H9 (cell line): ENCODE measurements around the gene CDK5R1. TPM values are rescaled to one million over a fixed set of nuclear protein-coding genes. Genes with fewer than 3 reads are reported as not detected.

Experiments
- DNase-seq: peaks from one replicate; pipeline ENCODE4 v3.0.0-alpha.2; 2017
- H2AFZ ChIP-seq: one replicate; pipeline ENCODE4 v1.6.1; 2013; ENCODE audit warnings: mild to moderate bottlenecking, low read length, control low read depth, moderate library complexity
- H2AK5ac ChIP-seq: 2 replicates; pipeline ENCODE4 v1.6.1; 2013; ENCODE audit warnings: low read length, control low read depth, mixed read lengths; ENCODE audit not compliant: insufficient read length
- H2BK120ac ChIP-seq: one replicate; pipeline ENCODE4 v1.6.1; 2013; ENCODE audit warnings: low read depth, mild to moderate bottlenecking, low read length, control low read depth, inconsistent platforms; ENCODE audit not compliant: poor library complexity, severe bottlenecking
- H2BK12ac ChIP-seq: 2 replicates; pipeline ENCODE4 v1.6.1; 2013; ENCODE audit warnings: low read length, control low read depth, mixed read lengths, low read depth; ENCODE audit not compliant: insufficient read length
- H2BK15ac ChIP-seq: 2 replicates; pipeline ENCODE4 v1.6.1; 2013; ENCODE audit warnings: low read depth, low read length, control low read depth
- H2BK20ac ChIP-seq: one replicate; pipeline ENCODE4 v1.6.1; 2013; ENCODE audit warnings: low read depth, mild to moderate bottlenecking, low read length, control low read depth, inconsistent platforms; ENCODE audit not compliant: poor library complexity, severe bottlenecking
- H2BK5ac ChIP-seq: 2 replicates; pipeline ENCODE4 v1.6.1; 2013; ENCODE audit warnings: low read length, control low read depth, mixed read lengths; ENCODE audit not compliant: insufficient read length
- H3K14ac ChIP-seq: 2 replicates; pipeline ENCODE4 v1.6.1; 2013; ENCODE audit warnings: low read length, control low read depth; ENCODE audit not compliant: insufficient read depth
- H3K18ac ChIP-seq: 2 replicates; pipeline ENCODE4 v1.6.1; 2013; ENCODE audit warnings: low read depth, mild to moderate bottlenecking, mixed read lengths, low read length, control low read depth; ENCODE audit not compliant: insufficient read length
- H3K23ac ChIP-seq: 2 replicates; pipeline ENCODE4 v1.6.1; 2013; ENCODE audit warnings: low read length, control low read depth, mixed read lengths, low read depth; ENCODE audit not compliant: insufficient read length
- H3K23me2 ChIP-seq: 2 replicates; pipeline ENCODE4 v1.6.1; 2013; ENCODE audit warnings: low read depth, mild to moderate bottlenecking, mixed read lengths, low read length, control low read depth; ENCODE audit not compliant: insufficient read length, poor library complexity, severe bottlenecking
- H3K27ac ChIP-seq: 2 replicates; pipeline ENCODE4 v1.5.1; 2013; ENCODE audit warnings: low read length, control low read depth, mixed read lengths, low read depth; ENCODE audit not compliant: insufficient read length
- H3K27me3 ChIP-seq: 2 replicates; pipeline ENCODE4 v1.6.1; 2013; ENCODE audit warnings: low read length, control low read depth, inconsistent platforms; ENCODE audit not compliant: insufficient read depth
- H3K4ac ChIP-seq: 2 replicates; pipeline ENCODE4 v1.6.1; 2013; ENCODE audit warnings: low read depth, mild to moderate bottlenecking, control low read depth, inconsistent platforms, low read length, moderate library complexity
- H3K4me1 ChIP-seq: 2 replicates; pipeline ENCODE4 v1.6.1; 2013; ENCODE audit warnings: low read length, control low read depth, inconsistent platforms; ENCODE audit not compliant: insufficient read depth
- H3K4me2 ChIP-seq: 2 replicates; pipeline ENCODE4 v1.6.1; 2013; ENCODE audit warnings: low read length, control low read depth, mixed read lengths; ENCODE audit not compliant: insufficient read length, insufficient read depth
- H3K56ac ChIP-seq: 2 replicates; pipeline ENCODE4 v1.6.1; 2013; ENCODE audit warnings: low read depth, mild to moderate bottlenecking, mixed read lengths, low read length, control low read depth; ENCODE audit not compliant: insufficient read length
- H3K79me1 ChIP-seq: 2 replicates; pipeline ENCODE4 v1.6.1; 2013; ENCODE audit warnings: low read depth, mild to moderate bottlenecking, moderate library complexity, low read length, control low read depth, inconsistent platforms; ENCODE audit not compliant: insufficient read depth, poor library complexity, severe bottlenecking
- H3K79me2 ChIP-seq: 2 replicates; pipeline ENCODE4 v1.6.1; 2013; ENCODE audit warnings: low read length, control low read depth, inconsistent platforms; ENCODE audit not compliant: insufficient read depth
- H3K9ac ChIP-seq: 2 replicates; pipeline ENCODE4 v1.6.1; 2013; ENCODE audit warnings: low read length, control low read depth, mixed read lengths; ENCODE audit not compliant: insufficient read length; ENCODE audit errors: extremely low read depth
- H3K9me3 ChIP-seq: one replicate; pipeline ENCODE4 v1.6.1; 2013; ENCODE audit warnings: low read depth, low read length, inconsistent platforms; ENCODE audit not compliant: control insufficient read depth
- H3T11ph ChIP-seq: one replicate; pipeline ENCODE4 v1.6.1; 2013; ENCODE audit warnings: mild to moderate bottlenecking, low read length, control low read depth, inconsistent platforms
- H4K20me1 ChIP-seq: one replicate; pipeline ENCODE4 v1.6.1; 2013; ENCODE audit not compliant: control insufficient read depth, insufficient read length, insufficient read depth
- H4K5ac ChIP-seq: 2 replicates; pipeline ENCODE4 v1.6.1; 2013; ENCODE audit warnings: low read depth, mild to moderate bottlenecking, mixed read lengths, low read length, control low read depth; ENCODE audit not compliant: insufficient read length
- H4K8ac ChIP-seq: replicated peaks from 2 replicates; pipeline ENCODE4 v1.6.1; 2013; ENCODE audit warnings: low read length, control low read depth, mixed read lengths, low read depth; ENCODE audit not compliant: insufficient read length
- H4K91ac ChIP-seq: 2 replicates; pipeline ENCODE4 v1.6.1; 2013; ENCODE audit warnings: low read depth, mild to moderate bottlenecking, moderate library complexity, mixed read lengths, low read length, control low read depth; ENCODE audit not compliant: insufficient read length
- H3K27ac Mint-ChIP-seq, 3 experiments: 2 replicates in 2 of 3; 3 replicates in 1 of 3; pipeline ENCODE4 v1.8.0; 2020 to 2021; ENCODE audit warnings: mixed read lengths in 3 of 3, mild to moderate bottlenecking in 1 of 3, moderate library complexity in 1 of 3
- H3K27me3 Mint-ChIP-seq: 2 replicates; pipeline ENCODE4 v1.8.0; 2021; ENCODE audit warnings: low read depth, mild to moderate bottlenecking, moderate library complexity, mixed read lengths
- H3K36me3 Mint-ChIP-seq, 3 experiments: 2 replicates in 2 of 3; 3 replicates in 1 of 3; pipeline ENCODE4 v1.8.0; 2020 to 2021; ENCODE audit warnings: low read depth in 3 of 3, mixed read lengths in 3 of 3; ENCODE audit not compliant: insufficient read depth in 1 of 3
- H3K4me1 Mint-ChIP-seq, 2 experiments: 2 replicates each; pipeline ENCODE4 v1.8.0; 2020; ENCODE audit warnings: mixed read lengths in 2 of 2
- H3K4me3 Mint-ChIP-seq, 2 experiments: 2 replicates in 1 of 2; 3 replicates in 1 of 2; pipeline ENCODE4 v1.8.0; 2020 to 2021; ENCODE audit warnings: mild to moderate bottlenecking in 2 of 2, mixed read lengths in 2 of 2, moderate library complexity in 1 of 2
- H3K9me3 Mint-ChIP-seq, 2 experiments: 2 replicates in 1 of 2; 3 replicates in 1 of 2; pipeline ENCODE4 v1.8.0; 2020; ENCODE audit warnings: mild to moderate bottlenecking in 2 of 2, mixed read lengths in 2 of 2, moderate library complexity in 1 of 2
- CTCF ChIP-seq: fragments of 200-600 bp; sonication (generic); conservative IDR thresholded peaks from 3 replicates; pipeline ENCODE4 v1.8.0; 2021; ENCODE audit warnings: antibody characterized with exemption, mild to moderate bottlenecking
- WGBS: extraction: QIAGEN DNeasy Blood & Tissue Kit; methylation state at CpG from one replicate; pipeline ENCODE4 v1.1.7; 2013; ENCODE audit warnings: missing lambda C conversion rate, low lambda C conversion rate, mixed read lengths; ENCODE audit not compliant: insufficient read length; ENCODE audit errors: extremely low coverage; 5-methylcytosine and 5-hydroxymethylcytosine counted together
- total RNA-seq: library from RNA; stranded (reverse); gene quantifications from 2 replicates; pipeline ENCODE4 v1.2.1, GENCODE V29; 2021

CDK5R1 gene
- total RNA-seq, 1 experiment from 2014 or later, result 11.4 TPM

DNA sequence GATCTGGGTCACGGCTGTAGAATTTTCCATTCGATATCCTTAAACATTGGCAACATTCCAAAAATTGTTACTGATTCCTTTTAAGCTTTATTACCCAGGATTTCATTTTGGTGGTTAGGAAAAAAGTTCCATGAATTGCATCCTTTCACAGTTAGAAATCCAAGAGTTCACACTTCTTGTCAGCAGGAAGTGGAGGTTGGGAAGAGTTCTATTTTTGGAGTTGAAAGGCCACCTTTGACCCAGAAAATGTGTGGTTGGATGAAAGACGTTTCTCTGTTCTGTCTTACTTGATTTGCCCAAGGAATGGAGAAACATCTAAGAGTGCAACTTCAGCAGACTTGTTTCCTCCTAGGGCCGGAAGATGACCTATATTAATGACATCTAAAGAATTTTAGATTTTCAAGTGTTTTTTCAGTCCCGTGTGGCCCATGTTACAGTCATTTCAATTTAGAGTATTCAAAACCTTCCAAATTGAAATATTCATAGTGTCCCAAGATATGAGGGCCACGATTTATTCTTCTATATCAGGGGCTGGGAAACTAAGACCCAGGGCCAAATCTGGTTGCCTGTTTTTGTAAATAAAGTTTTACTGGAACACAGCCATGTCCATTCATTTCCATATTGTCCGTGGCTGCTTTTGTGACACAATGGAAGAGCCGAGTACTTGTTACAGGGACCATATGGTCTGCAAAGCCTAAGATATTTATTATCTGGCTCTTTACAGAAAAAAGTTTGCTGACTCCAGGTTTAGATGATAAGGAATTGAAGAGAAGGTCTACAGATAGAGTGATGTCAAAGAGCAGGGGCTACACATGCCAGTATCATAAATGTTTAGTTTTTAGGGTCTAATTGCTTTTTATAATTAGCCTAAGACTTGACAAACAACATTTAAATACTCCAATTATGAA, 50.2 kb downstream of the CDK5R1 start:
- Histone ChIP-seq H3K14ac (no peak overlapping the region), H2BK5ac (no peak overlapping the region), H3T11ph (no peak overlapping the region), H3K27me3 (no peaks in the 10 kb centered on the region), H2BK120ac (no peak overlapping the region), H3K4me2 (no peak overlapping the region), H3K9ac (no peak overlapping the region), H3K4me1 (no peaks in the 10 kb centered on the region), H2BK12ac (no peak overlapping the region), H3K9me3 (no peaks in the 10 kb centered on the region), H2BK15ac (no peak overlapping the region), H3K56ac (no peak overlapping the region), H3K79me2 (no peaks in the 10 kb centered on the region), H4K8ac (no peak overlapping the region), H3K18ac (no peak overlapping the region), H3K79me1 (no peaks in the 10 kb centered on the region), H4K5ac (no peak overlapping the region), H4K20me1 (no peaks in the 10 kb centered on the region), H4K91ac (no peak overlapping the region), H3K23ac (no peak overlapping the region), H2BK20ac (no peak overlapping the region), H2AK5ac (no peak overlapping the region), H2AFZ (no peak overlapping the region), H3K27ac (no peak overlapping the region), H3K23me2 (no peaks in the 10 kb centered on the region), H3K4ac (no peak overlapping the region)
- H3K36me3 Mint-ChIP-seq, result peaks cover 4 to 9% (median 8%) of the 10 kb centered on the region in 3 experiments; a peak in 5 of 7 replicates
- H3K9me3 Mint-ChIP-seq, result peaks cover 2 to 4% of the 10 kb centered on the region in 2 experiments; a peak in 2 of 5 replicates
- DNase-seq, result no peak
- no peak overlapping the region for H3K4me3 Mint-ChIP-seq
- TF ChIP-seq CTCF, result no peak
- H3K27me3 Mint-ChIP-seq, result no peaks in the 10 kb centered on the region
- WGBS, result no CpG with 5 or more reads among the region's 8 CpGs
- H3K4me1 Mint-ChIP-seq, result peaks cover 5 to 7% of the 10 kb centered on the region in 2 experiments
- no peak overlapping the region; a peak in 1 of 7 replicates for H3K27ac Mint-ChIP-seq

Other genes with a start within 250 kb of the CDK5R1 start
- 8.7 and 12.5 TPM in 2 replicates for gene RHBDL3, start 221.2 kb upstream of the CDK5R1 start, total RNA-seq
- 37.4 and 40.4 TPM in 2 replicates for gene C17orf75, start 144.8 kb upstream of the CDK5R1 start, total RNA-seq
- 283 and 296 TPM in 2 replicates for gene ZNF207, start 136.8 kb upstream of the CDK5R1 start, total RNA-seq
- 169 and 175 TPM in 2 replicates for gene PSMD11, start 42.5 kb upstream of the CDK5R1 start, total RNA-seq